ENCODE results near the gene MYH8.

The MYH8 gene

GRCh38 chr17:10421900-10422542 is at the start of gene MYH8:
Gene MYH8 (minus strand): TSS chr17:10421950. CDS start chr17:10420227, 1,723 bp downstream.
- no peak for DNase-seq (ENCODE audit: low spot score)

GRCh38 chr17:10469459-10469858 is 47.7 kb upstream of the MYH8 start, which contains the start of gene MYH4:
Gene MYH4 (minus strand): TSS chr17:10469559. CDS start chr17:10466745, 2,814 bp downstream.
- no peak for DNase-seq (ENCODE audit: low spot score)

- DNase-seq (ENCODE audit: low spot score): no peak
These were observed 41.7 kb upstream of the MYH8 start for GRCh38 chr17:10463402-10463801.

GRCh38 chr17:10460062-10460461 is 38.3 kb upstream of the MYH8 start:
- no peak for DNase-seq (ENCODE audit: low spot score)

GRCh38 chr17:10458701-10459100 is 37.0 kb upstream of the MYH8 start:
- no peak for DNase-seq (ENCODE audit: low spot score)

- no peak for DNase-seq (ENCODE audit: low spot score)
These were observed 36.2 kb upstream of the MYH8 start for GRCh38 chr17:10457952-10458351.

GRCh38 chr17:10447026-10447931 is 25.5 kb upstream of the MYH8 start:
- no peak for DNase-seq (ENCODE audit: low spot score)

GRCh38 chr17:10439816-10440215 is 18.1 kb upstream of the MYH8 start:
- DNase-seq (ENCODE audit: low spot score): no peak

- no peak for DNase-seq (ENCODE audit: low spot score)
These were observed 13.3 kb upstream of the MYH8 start for GRCh38 chr17:10435096-10435495.

- DNase-seq (ENCODE audit: low spot score): no peak
These were observed 7.8 kb upstream of the MYH8 start for GRCh38 chr17:10429421-10430045.

GRCh38 chr17:10428781-10429180 is 7.0 kb upstream of the MYH8 start:
- no peak for DNase-seq (ENCODE audit: low spot score)

- DNase-seq (ENCODE audit: low spot score): no peak
These were observed 539 bp downstream of the MYH8 start for GRCh38 chr17:10421211-10421610.

GRCh38 chr17:10420811-10421210 is 939 bp downstream of the MYH8 start:
- DNase-seq (ENCODE audit: low spot score): no peak

GRCh38 chr17:10417431-10417830 is 4.3 kb downstream of the MYH8 start:
- no peak for DNase-seq (ENCODE audit: low spot score)

- DNase-seq (ENCODE audit: low spot score): no peak
These were observed 6.6 kb downstream of the MYH8 start for GRCh38 chr17:10415161-10415560.

- no peak for DNase-seq (ENCODE audit: low spot score)
These were observed 18.2 kb downstream of the MYH8 start for GRCh38 chr17:10403589-10403988.

GRCh38 chr17:10398352-10398751 is 23.4 kb downstream of the MYH8 start:
- no peak for DNase-seq (ENCODE audit: low spot score)

GRCh38 chr17:10396524-10397163 is 25.1 kb downstream of the MYH8 start:
- DNase-seq (ENCODE audit: low spot score): no peak

- no peak for DNase-seq (ENCODE audit: low spot score)
These were observed 27.4 kb downstream of the MYH8 start for GRCh38 chr17:10394201-10394887.

- no peak for DNase-seq (ENCODE audit: low spot score)
These were observed 28.9 kb downstream of the MYH8 start for GRCh38 chr17:10392880-10393279.

GRCh38 chr17:10385871-10386270 is 35.9 kb downstream of the MYH8 start:
- no peak for DNase-seq (ENCODE audit: low spot score)

GRCh38 chr17:10384175-10384574 is 37.6 kb downstream of the MYH8 start:
- DNase-seq (ENCODE audit: low spot score): no peak
